OCI-LY3 (cell line): ENCODE measurements around the gene CFAP77.

Source experiments
- H2AFZ ChIP-seq: fragments of 200-600, 300-600 bp; shearing (Covaris generic); 2 replicates; pipeline ENCODE4 v1.6.0; 2014; ENCODE audit warnings: antibody characterized with exemption, low read depth, low read length
- H3K27ac ChIP-seq: fragments of 200-600, 300-600 bp; sonication (generic); 2 replicates; pipeline ENCODE4 v1.5.1; 2014; ENCODE audit warnings: mild to moderate bottlenecking, low read length, moderate library complexity, mixed read lengths
- H3K27me3 ChIP-seq: fragments of 200-600, 300-600 bp; sonication (generic); 2 replicates; pipeline ENCODE4 v1.6.1; 2014; ENCODE audit warnings: low read depth, low read length, mixed read lengths
- H3K36me3 ChIP-seq: fragments of 200-600, 300-600 bp; sonication (generic); replicated peaks from 2 replicates; pipeline ENCODE3; 2014; ENCODE audit warnings: low read depth, low read length, mixed read lengths
- H3K4me1 ChIP-seq: fragments of 300-600, 200-600 bp; sonication (generic); 2 replicates; pipeline ENCODE4 v1.6.1; 2014; ENCODE audit warnings: low read length, mixed read lengths
- H3K4me2 ChIP-seq: fragments of 200-600, 300-600 bp; sonication (generic); 2 replicates; pipeline ENCODE4 v1.6.1; 2014; ENCODE audit warnings: low read length, mixed read lengths
- H3K4me3 ChIP-seq: fragments of 300-600, 200-600 bp; sonication (generic); 2 replicates; pipeline ENCODE4 v1.5.1; 2014; ENCODE audit warnings: antibody characterized with exemption, mild to moderate bottlenecking, low read length, moderate library complexity
- H3K79me2 ChIP-seq: fragments of 300-600, 200-600 bp; shearing (Covaris generic); 2 replicates; pipeline ENCODE4 v1.6.1; 2014; ENCODE audit warnings: mild to moderate bottlenecking, low read length, mixed read lengths
- H3K9ac ChIP-seq: fragments of 300-600, 200-600 bp; shearing (Covaris generic); 2 replicates; pipeline ENCODE4 v1.6.0; 2014; ENCODE audit warnings: mild to moderate bottlenecking, low read length, moderate library complexity
- H3K9me3 ChIP-seq: fragments of 200-600, 300-600 bp; shearing (Covaris generic); 2 replicates; pipeline ENCODE4 v1.6.1; 2014; ENCODE audit warnings: low read length, mixed read lengths; ENCODE audit not compliant: insufficient read depth
- H4K20me1 ChIP-seq: fragments of 200-600, 300-600 bp; sonication (generic); 2 replicates; pipeline ENCODE4 v1.6.1; 2016; ENCODE audit warnings: low read length, mixed read lengths; ENCODE audit not compliant: insufficient read depth
- EZH2phosphoT487 ChIP-seq: fragments of 200-600 bp; shearing (Covaris generic); IDR thresholded peaks from 2 replicates; pipeline ENCODE4 v1.6.1; 2018; ENCODE audit warnings: antibody characterized with exemption, mixed run types, low read depth
- TF ChIP-seq, protein P1 (sequence below): fragments of 200-600, 300-600 bp; sonication (generic); IDR thresholded peaks from 2 replicates; pipeline ENCODE4 v1.5.1; 2014; ENCODE audit warnings: antibody characterized with exemption, low read length, low read depth

Gene CFAP77

DNA sequence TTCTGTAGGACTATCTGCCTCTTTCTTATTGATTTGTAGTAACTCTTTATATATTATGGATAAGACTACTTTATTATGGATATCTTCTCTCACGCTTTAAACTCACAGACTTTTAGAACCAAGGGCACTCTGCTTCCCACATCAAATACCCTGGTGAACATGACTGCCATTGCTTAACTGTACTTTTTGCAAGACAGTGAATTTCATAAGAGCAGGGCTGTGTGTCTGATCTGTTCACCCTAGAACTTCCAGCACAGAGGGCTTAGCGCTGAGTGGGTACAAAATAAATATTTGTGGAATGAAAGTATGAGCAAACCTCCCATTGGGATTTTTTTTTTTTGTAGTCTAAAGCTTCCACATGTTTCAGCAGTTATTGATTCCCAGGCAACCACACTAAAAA is 84.8 kb downstream of the CFAP77 start:
- Histone ChIP-seq H3K9me3 (peaks cover 7% of the 10 kb centered on the region; the same call in 1 of the 2 replicates), H3K36me3 (no peaks in the 10 kb centered on the region), H3K4me1 (no peaks in the 10 kb centered on the region), H3K79me2 (no peaks in the 10 kb centered on the region), H3K9ac (no peak overlapping the region), H2AFZ (no peak overlapping the region), H4K20me1 (no peaks in the 10 kb centered on the region), H3K27ac (no peak overlapping the region), H3K4me2 (no peak overlapping the region), H3K27me3 (peaks cover 21% of the 10 kb centered on the region; the same call in 1 of the 2 replicates), H3K4me3 (no peak overlapping the region)
- TF ChIP-seq EZH2phosphoT487 = no peak
- TF ChIP-seq, protein P1, sequence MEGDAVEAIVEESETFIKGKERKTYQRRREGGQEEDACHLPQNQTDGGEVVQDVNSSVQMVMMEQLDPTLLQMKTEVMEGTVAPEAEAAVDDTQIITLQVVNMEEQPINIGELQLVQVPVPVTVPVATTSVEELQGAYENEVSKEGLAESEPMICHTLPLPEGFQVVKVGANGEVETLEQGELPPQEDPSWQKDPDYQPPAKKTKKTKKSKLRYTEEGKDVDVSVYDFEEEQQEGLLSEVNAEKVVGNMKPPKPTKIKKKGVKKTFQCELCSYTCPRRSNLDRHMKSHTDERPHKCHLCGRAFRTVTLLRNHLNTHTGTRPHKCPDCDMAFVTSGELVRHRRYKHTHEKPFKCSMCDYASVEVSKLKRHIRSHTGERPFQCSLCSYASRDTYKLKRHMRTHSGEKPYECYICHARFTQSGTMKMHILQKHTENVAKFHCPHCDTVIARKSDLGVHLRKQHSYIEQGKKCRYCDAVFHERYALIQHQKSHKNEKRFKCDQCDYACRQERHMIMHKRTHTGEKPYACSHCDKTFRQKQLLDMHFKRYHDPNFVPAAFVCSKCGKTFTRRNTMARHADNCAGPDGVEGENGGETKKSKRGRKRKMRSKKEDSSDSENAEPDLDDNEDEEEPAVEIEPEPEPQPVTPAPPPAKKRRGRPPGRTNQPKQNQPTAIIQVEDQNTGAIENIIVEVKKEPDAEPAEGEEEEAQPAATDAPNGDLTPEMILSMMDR = no peak

DNA sequence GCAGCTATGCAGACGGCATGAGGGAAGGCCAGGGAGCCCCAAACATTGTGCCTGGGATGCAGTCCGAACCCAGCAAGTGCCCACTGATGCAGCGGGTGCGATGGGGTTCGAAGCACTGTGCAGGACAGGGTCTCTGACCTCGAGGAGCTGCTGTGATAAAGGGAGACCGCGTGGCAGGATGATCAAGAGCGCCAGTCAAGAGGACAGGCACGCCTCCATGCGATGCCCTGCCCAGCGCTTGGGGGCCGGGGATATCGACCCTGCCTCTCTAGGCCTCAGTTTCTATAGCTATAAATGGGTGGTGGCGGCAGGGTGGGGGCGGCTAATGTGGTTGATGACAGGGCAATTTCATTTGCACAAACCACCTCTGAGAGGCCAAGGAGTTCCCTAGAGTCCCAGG is 87.7 kb downstream of the CFAP77 start:
- H4K20me1 ChIP-seq = no peaks in the 10 kb centered on the region
- TF ChIP-seq, protein P1 = no peak
- no peak for TF ChIP-seq EZH2phosphoT487
- no peak overlapping the region for H3K9ac ChIP-seq
- no peaks in the 10 kb centered on the region for H3K79me2 ChIP-seq
- H3K27me3 ChIP-seq = peaks cover 16% of the 10 kb centered on the region; the same call in 1 of the 2 replicates
- H3K9me3 ChIP-seq = peaks cover 7% of the 10 kb centered on the region; the same call in 1 of the 2 replicates
- H3K4me1 ChIP-seq = no peaks in the 10 kb centered on the region
- no peak overlapping the region for H3K4me3 ChIP-seq
- H3K36me3 ChIP-seq = no peaks in the 10 kb centered on the region
- H3K27ac ChIP-seq = no peak overlapping the region
- no peak overlapping the region for H2AFZ ChIP-seq
- H3K4me2 ChIP-seq = no peak overlapping the region

DNA sequence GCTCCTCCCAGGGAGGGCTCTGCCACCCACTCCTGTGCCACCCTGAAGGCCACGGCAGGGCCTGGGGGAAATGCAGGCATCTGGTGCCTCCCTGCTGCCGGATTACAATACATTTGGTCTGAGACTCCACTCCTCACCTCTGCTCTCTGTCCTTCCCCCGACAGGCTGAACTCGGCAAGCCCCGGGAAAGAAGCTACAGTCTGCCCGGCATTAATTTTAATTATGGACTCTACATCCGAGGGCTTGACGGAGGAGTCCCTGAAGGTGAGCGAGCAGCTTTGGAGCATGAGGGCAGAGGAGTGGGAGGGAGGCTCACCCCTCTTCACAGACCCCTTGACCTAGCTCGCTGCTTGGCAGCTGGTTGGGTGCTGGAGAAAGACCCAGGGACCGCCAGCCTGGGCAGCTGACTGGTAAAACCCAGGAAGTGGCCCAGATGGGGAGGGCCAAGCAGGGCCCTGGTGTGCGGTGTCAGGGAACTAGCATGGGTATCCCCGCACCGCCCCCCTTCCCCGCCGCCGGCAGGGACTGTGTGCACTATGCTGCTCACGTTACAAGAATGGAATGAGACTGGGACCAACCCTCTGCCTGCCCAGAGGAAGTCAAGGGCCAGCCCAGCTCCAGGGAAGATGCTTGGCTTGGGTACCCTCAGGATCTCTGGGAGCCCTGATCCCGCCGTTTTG is 88.7 kb downstream of the CFAP77 start:
- no peak overlapping the region for H3K27ac ChIP-seq
- H3K4me1 ChIP-seq = no peaks in the 10 kb centered on the region
- H3K27me3 ChIP-seq = peaks cover 16% of the 10 kb centered on the region; the same call in 1 of the 2 replicates
- H3K9me3 ChIP-seq = peaks cover 7% of the 10 kb centered on the region; the same call in 1 of the 2 replicates
- no peak for TF ChIP-seq EZH2phosphoT487
- TF ChIP-seq, protein P1 = no peak
- H3K36me3 ChIP-seq = no peaks in the 10 kb centered on the region
- H3K4me3 ChIP-seq = no peak overlapping the region
- H3K79me2 ChIP-seq = no peaks in the 10 kb centered on the region
- H2AFZ ChIP-seq = no peak overlapping the region
- H4K20me1 ChIP-seq = no peaks in the 10 kb centered on the region
- H3K4me2 ChIP-seq = no peak overlapping the region
- no peak overlapping the region for H3K9ac ChIP-seq

DNA sequence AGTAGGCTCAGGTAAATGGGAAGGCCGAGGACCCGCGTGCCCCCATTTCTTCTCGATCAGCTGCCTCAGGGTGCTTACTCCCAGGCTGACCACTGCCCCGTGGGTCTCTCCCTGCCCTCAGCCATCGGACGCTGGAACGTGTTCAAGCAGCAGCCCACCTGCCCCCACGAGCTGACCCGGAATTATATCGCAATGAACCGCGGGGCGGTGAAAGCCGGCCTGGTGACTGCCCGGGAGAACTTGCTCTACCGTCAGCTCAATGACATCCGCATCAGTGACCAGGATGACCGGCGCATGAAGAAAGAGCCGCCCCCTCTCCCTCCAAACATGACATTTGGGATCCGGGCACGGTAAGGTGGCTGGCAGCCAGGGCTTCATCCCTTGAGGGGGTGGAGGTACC is 89.2 kb downstream of the CFAP77 start:
- no peak overlapping the region for H3K4me3 ChIP-seq
- H3K27me3 ChIP-seq = peaks cover 16% of the 10 kb centered on the region
- TF ChIP-seq EZH2phosphoT487 = no peak
- TF ChIP-seq, protein P1 = no peak
- H4K20me1 ChIP-seq = no peaks in the 10 kb centered on the region
- no peak overlapping the region for H3K27ac ChIP-seq
- H3K4me2 ChIP-seq = no peak overlapping the region
- no peak overlapping the region for H2AFZ ChIP-seq
- no peaks in the 10 kb centered on the region for H3K4me1 ChIP-seq
- no peaks in the 10 kb centered on the region for H3K79me2 ChIP-seq
- H3K36me3 ChIP-seq = no peaks in the 10 kb centered on the region
- peaks cover 7% of the 10 kb centered on the region; the same call in 1 of the 2 replicates for H3K9me3 ChIP-seq
- H3K9ac ChIP-seq = no peak overlapping the region
